HG02981 (cell line): ENCODE data around the gene FBXL7.

Source experiments
- ATAC-seq: cut with Tn5 transposase; IDR thresholded peaks from one replicate; pipeline ENCODE4 v1.9.1; 2021; ENCODE audit warnings: mild to moderate bottlenecking, moderate library complexity; ENCODE audit not compliant: unreplicated experiment

The FBXL7 gene

DNA sequence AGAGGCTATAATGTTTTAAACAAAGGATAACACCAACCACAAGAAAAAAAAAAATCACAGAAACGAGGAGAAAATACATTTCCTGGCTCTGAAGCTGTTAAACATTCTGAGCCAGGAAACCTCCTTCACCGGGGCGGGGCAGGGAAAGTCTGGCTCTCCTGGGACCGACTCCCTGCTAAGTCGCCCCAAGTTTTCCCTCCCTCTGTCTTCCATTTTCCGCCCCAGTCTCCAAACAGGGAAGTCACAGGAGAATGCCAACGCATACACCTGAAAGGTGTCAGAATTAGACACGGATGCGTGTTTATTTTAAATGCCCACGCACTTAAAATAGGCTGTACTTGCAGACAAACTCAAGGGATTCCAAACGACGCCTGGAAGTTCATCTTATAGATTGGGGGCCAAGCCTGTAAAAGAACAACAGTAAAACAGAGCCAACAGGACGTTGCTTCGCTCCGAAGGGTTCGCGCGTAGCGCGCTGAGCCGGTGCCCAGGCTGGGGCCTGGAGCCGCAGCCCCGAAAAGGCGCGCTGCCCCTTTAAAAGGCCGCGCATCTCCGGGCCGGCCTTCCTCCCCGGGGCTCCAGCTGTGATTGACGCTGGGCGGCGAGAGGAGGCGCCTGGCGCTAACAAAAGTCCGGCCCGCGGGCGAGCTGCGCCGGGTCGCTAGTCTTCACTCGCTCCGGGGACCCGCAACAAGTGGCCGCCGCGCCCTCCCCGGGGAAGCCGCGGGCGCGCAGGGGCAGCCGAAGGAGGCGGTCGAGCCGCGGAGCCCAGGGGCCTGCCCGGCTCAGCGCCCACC lies at the start of gene FBXL7:
TSS of gene FBXL7 (plus strand) at position 653 of the 797 bp plus-strand sequence.
- no peak for ATAC-seq

DNA sequence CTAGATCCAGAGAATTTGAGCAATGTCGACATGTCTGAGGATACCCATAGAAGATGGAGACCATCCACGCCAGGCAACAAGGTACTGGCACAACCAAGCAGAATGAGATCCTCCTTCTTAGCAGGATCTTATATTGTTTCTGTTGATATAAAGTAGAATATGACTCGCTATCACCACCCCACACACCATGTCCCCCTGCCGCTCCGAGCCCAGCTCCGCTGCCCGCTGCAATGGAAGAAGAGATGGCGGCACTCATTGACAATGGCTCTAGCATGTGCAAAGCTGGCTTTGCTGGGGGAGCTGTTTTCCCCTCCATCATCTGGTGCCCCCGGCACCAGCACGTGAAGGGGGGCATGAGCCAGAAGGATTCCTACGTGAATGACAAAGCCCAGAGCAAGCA lies 49.5 kb upstream of the FBXL7 start:
- ATAC-seq: no peak

DNA sequence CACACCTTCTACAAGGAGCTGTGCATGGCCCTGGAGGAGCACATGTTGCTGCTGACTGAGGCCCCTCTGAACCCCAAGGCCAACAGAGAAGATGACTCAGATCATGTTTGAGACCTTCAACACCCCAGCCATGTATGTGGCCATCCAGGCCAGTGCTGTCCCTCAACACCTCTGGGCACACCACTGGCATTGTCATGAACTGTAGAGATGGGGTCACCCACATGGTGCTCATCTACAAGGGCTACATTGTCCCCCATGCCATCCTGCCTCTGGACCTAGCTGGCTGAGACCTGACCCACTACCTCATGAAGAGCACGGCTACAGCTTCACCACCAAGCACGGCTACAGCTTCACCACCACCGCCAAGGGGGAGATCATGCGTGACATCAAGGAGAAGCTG lies 49.0 kb upstream of the FBXL7 start:
- ATAC-seq: no peak

DNA sequence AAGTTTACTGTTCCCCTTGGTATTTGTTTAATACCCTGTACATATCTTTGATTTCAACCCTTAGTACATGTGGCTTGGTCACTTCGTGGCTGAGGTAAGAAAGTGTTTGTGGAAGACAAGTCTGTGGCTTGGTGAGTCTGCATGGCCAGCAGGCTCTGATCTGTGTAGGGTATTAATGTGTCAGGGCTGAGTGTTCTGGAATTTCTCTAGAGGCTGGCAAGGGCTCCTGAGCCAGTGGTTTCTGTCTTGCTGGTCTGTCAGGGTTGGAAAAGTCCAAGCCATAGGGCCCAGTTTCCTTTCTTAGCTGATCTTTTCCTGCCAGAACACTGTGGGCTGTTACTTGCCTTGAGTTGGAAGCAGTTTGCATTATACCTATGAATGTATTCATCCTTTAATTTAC lies 48.0 kb upstream of the FBXL7 start:
- ATAC-seq: no peak

DNA sequence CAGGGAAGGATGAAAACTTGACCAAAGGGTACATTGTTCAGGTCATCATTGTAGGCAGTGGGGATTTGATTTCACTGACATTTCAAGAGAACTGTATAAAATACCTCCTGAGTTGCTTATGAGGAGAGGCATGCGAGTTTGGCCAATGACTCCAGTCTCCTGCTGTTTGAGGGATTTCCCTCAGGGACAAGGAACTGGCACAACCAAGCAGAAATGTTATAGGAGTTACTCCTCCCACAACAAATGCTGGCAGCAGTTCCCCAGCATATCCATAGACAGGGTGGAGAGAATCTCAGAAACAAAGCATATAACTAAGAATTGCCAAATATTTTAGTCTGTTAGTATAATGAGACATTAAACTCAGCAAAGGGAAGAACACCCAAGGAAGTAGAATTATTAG lies 47.2 kb upstream of the FBXL7 start:
- no peak for ATAC-seq

DNA sequence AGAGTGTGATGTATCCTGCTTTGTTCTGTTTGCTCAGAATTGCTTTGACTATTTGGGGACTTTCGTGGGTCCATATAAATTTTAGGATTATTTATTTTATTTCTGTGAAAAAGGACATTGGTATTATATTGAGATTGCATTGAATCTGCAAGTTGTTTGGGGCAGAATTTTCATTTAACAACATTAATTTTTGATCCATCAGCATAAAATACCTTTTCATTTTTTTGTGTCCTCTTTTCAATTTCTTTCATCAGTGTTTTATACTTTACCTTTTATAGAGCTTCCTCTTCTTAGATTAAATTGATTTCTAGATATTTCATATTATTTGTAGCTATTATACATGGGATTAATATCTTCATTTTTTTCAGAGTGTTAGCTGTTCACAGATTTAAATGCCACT lies 40.8 kb upstream of the FBXL7 start:
- no peak for ATAC-seq

DNA sequence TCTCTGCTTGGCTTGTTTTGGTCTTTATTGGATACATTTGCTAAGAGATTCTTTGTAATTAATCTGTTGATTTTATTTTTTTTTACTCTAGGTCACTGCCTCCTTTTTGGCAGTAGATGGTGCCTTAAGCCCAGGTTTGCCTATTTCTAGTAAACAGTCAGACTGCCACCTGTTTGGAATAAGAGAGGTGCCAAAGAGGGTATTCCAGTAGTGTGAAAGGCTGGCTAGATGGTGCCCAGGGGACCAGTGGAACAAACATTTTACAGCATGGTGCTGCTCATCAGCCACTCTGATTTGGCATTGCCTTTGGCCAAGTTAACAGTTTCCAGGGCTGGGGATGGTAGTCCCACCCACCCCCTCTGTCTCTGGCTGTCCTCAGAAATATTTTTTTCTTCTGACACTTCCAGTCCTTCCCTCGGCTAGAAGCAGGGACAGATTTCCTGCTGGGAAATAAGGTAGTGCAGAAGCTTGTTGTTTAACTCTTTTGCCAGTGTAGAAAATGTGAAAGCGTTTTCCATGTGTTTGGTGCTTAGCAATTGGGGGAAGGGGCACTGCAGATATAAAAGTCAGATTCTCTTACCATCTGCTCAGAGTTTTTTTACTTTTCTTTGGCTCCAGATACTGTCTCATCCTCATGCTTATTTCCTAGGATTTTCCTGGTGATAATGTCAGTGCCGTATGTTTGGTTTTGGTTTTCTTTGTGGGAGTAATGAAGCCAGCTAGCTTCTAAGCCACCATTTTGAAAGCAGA lies 36.6 kb upstream of the FBXL7 start:
- ATAC-seq: no peak

DNA sequence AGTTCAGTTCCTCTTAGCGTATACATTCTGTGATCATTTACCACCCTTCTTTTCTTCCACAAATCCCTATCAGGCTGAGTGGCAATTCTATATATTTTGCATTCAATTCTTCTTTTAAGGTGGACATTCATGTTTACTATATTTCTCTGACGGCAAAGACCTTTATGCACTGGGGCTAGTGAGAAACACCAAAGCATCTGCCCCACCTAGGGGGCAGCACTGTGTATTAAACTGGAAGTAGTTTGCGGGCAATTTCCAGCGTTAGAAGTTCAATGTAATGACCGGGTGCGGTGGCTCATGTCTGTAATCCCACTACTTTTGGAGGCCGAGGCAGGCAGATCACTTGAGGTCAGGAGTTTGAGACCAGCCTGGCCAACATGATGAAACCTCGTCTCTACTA lies 27.9 kb upstream of the FBXL7 start:
- ATAC-seq: no peak

DNA sequence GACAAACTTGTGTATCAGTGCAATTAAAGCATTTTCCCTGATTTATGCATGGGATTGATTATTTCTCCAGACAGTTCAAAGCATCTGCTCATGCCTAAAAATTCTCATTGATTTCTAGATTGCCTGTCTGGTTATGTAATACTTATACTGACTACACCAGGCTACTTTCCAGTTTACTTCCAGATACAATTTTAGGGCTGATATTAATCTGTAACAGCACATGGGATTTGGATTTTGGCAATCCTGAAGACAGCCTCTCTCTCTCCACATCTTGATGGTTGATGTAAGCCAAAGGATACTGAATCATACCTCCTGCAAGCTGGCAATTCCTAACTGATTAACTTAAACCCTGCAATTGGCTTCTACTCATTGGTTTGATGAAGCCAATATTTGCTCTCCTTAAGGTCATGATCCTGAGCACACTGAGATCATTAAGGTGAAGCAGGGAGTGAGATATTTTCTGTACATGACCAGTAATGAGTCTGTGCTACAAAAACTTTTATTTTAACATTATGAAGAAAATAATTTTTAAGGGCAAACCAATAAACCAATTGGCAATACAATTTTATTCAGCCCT lies 25.7 kb upstream of the FBXL7 start:
- ATAC-seq: no peak

DNA sequence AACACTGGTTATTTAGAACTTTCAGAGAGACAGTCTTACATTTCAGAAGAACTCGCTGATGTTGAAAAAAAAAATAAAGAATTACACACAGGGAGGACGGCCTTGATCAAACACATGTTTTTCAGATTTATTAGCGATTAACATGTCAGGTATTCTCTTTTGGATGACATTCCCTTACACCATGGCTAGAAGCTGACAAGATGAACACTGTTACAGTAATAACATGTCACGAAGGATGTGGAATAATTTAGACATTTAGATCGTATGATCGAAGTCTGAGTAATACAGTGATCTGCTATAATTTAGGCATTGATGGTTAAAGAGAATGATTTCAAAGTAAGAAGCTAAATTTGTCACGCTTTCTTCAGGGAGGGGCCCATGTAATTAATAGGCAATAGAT lies 24.6 kb upstream of the FBXL7 start:
- ATAC-seq: no peak

DNA sequence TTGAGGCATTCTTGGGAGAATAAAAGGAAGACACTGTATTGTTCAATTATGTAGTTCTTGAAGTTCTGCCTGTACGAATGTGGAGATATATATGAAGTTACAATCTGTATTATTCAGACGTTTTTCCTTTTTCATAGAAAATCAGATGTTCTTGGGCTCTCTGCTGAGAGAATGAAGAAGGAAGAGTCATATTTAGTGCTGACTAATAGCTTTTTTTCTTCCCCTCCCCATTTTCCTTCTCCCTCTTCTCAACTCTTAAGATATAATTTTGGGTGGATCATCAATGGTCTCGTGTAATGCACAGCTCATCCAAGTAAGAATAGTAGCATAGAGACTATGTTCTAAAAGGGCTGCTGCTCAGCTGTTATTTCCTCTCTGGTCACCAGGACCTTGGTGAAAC lies 23.0 kb upstream of the FBXL7 start:
- no peak for ATAC-seq

DNA sequence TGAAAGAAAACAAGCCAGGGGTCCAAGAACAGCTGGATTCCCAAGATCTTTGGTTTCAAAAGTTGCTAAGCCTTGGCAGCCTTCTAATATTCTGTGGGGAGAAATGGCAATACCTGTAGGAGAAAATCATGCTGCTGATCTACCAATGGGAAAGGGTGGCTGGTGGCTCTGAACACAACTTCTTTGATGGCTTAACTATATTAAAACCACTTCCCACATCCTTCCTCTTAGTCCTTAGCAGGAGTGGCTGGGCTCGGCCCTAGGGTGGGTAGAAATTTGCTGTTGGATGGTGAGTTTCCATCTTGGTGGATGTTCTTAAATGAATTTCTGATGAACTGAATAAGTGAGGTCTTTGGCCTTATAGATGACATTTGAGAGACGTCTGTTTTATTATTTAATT lies 19.5 kb upstream of the FBXL7 start:
- no peak for ATAC-seq

DNA sequence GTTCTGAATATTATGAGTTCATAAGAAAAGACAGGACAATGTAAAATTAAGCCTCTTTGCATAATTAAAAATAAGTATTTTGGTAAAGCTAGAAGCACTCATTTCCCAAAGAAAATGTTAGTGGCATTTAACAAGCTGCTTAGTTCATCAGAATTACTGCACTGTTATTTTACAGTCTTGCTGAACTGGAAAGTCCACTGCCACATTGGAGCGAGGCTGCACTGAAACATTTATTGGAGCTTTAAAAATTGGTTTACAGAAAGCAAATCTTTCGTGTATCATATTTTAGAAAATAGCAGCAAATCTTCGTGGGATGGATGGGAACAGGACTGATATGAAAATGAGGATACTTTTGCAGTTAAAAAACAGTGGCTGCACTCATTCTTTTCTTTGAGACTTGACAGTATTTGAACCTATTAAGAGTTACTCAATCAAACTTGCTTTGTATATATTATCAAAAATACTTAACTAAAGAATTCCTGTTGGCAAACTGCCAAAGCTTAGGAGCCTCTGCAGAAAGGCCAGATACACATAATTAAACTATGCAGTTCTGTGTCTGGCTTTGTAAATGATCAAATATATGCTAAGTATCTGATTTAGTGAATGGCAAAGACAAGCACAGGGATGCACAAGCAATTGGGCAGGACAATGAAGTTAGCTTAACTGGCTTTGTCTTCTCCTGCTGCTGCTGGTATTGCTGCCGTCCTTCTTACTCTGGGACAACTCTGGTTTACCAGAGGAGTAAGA lies 16.5 kb upstream of the FBXL7 start:
- ATAC-seq: no peak

DNA sequence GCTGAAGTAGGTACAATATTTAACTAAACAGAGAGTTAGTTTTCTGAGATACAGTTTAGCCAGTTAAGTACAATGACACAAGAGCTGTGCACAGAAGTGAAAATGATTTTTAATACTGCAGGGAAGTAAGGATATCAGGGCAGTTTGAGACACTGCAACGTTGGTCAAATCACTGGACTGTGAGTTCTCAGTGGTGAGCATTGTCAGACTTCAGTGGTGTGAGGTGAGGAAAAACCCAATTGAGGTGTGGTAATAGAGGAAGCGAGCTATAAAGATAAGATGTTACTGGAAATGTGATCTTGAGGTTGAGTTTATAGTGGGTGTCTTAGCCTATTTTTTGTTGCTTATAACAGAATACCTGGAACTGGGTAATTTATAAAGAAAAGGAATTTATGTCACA lies 12.8 kb upstream of the FBXL7 start:
- ATAC-seq: no peak

DNA sequence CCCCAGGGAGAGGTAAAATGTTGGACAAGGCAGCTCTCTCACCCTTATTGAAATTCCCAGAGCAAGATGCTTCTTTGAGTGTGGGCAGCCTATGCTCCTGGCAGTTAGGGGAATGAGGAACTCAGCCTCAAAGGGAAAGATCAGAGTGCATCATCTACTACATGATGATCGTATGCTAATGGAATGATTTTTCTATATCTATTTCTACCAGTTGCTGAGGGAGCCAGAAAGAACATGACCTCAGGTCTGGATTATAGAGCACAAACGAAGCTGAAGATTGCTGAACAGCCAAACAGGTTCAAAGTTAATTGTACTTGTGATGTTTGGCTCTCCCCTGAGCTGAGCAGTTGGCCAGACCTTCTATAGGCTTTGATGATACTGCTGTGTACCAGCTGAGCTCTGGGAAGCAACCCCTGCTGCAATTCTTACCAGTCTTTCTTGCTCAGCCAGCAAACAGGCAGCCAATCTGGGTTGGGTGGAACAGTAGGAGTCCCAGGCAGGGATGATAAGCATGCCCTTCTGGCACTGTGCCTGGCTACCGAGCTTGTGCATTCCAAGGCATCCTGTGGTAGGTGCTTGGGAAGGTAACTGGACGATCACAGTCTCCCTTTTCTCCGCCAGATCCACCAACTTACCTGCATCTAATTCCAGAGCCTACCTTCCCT lies 10.3 kb upstream of the FBXL7 start:
- no peak for ATAC-seq

DNA sequence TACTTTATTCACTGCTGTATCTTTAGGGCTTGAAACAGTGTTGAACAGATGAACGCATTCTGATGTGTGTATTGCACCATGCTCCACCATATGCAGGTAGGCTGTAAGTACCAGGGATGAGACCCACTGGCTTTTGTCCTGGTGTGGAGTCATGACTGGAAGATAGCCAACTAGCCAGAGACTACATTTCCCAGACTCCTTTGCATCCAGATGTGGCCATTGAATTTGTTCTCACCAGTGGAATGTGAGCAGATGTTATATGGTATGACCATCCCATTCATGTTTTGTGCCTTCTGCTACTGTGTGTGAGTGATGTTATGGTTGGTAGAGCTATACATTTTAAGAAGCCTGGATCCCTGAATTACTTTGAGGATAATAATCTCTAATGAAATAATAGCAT lies 7.4 kb upstream of the FBXL7 start:
- ATAC-seq: no peak

DNA sequence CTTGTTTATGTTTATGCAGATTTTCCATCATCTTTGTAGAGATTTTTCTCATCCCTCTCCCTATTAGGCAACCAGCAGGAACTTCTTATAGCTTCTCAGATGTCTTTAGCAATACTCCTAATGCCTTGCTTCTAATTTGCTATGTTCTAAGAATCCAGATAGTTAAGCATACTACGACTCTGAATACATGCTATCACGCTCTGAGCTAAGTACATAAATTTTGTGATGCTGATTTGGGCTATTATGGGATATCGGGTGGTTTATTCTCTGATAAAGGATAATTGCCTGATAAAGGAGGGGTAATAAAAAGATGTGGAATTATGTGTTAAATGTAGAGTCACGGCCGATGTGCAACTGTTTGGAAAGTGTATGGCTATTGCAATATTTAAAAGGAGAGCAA lies 6.5 kb upstream of the FBXL7 start:
- ATAC-seq: no peak

DNA sequence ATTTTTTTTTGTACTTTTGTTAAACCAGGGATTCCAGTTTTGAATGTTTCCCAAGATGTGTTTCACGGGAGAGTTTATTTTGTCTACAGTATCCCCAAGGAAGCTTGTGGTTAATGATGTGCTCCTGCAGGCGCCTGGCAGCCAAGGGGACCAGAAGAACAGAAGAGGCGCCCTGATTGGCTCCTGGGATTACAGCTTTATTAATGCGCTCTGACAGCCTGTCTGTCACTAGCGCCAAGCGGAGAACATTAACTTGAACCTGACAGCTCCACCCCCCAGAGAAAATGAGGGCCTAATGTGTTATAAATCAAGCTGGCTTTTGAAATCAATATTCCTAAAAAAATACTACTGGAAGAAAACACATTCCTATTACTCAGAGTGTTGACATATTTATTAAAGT lies 5.0 kb upstream of the FBXL7 start:
- no peak for ATAC-seq

DNA sequence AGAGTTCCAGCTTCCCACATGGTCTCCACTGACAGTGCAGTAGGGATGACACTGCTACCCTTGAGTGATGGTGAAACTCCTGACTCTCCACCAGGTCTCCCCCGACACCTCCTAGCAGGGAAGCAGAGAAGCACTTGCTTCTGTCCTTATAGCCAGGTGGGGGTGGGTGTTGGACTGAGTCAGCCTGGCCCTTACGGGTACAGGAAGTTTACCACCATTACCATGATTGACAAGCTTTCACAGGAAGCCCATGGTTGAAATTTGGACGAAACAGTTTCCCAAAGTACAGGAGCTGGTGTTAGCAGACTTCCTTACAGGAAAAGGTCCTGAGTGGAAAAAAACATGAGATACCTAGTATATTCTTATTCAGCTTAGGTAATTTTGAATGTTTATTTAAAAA lies 3.1 kb upstream of the FBXL7 start:
- no peak for ATAC-seq

DNA sequence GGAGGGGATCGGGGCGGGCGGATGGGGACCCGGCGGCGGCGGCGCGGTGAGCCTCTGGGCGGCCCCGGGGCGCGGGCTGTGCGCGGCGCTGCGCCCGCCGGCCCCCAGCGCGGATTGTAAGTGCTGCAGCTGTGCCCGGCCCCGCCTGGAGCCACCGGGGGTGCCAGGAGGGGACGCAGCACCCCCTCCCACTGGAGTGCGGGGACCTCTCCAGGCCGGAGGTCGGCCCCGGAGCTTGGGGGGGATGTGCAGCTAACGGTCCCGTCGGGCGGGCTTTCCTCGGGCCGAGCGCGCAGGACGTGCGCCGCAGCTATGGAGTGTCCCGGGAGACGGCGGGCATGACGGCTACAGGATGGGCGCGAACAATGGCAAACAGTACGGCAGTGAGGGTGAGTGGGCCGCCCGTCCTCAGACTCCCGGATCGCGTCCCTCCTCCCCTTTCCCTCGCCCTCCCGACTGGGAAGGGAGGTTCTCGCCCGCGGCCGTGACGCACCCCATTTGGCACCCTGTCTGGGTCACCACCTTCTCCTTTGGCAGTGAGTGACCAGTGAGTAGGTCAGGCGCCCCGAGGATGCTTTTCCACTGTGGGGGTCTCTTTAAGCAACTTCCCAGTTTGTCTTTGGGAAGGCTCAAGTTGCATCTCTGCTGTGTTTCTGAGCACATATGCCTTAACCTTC lies 483 bp downstream of the FBXL7 start:
- ATAC-seq: no peak
